Uterus (tissue), 2 donors: ENCODE results near the gene EEF1AKMT4.

Source experiments
- CTCF ChIP-seq, 4 experiments: fragments of 200-600 bp in 2 of 4; fragments of 450-650 bp in 2 of 4; sonication (generic) in 2 of 4; IDR thresholded peaks; one replicate each; pipeline ENCODE4 v1.5.1; 2016 to 2019; ENCODE audit warnings: antibody characterized with exemption in 4 of 4, mild to moderate bottlenecking in 2 of 4, moderate library complexity in 1 of 4
- POLR2A ChIP-seq, 2 donors: fragments of 450-650 bp; IDR thresholded peaks; one replicate each; pipeline ENCODE4 v1.6.1; 2016; ENCODE audit warnings: antibody characterized with exemption in 2 of 2, mild to moderate bottlenecking in 1 of 2, moderate library complexity in 1 of 2

GRCh38 chr3:184262764-184263179 lies 13.3 kb downstream of the EEF1AKMT4 start:
- no peak for TF ChIP-seq CTCF (IDR thresholded peaks at IDR 0.05)
- no peak for TF ChIP-seq POLR2A (IDR thresholded peaks at IDR 0.05)
